NCI-H2081 (cell line): Measurements from ENCODE around the gene FAM107B.

Experiments
- DNase-seq, 2 experiments: peaks; one replicate each; lab custom pipeline; 2025; lab: John Stamatoyannopoulos, UW

The FAM107B gene

GRCh38 chr10:14580671-14581332, 193.9 kb downstream of the FAM107B start:
- DNase-seq = no peak

GRCh38 chr10:14579405-14579804, 195.3 kb downstream of the FAM107B start:
- no peak for DNase-seq

- peak; percentile 9 to 59 for DNase-seq
Measured at GRCh38 chr10:14578060-14578952, 196.4 kb downstream of the FAM107B start.

- no peak for DNase-seq
Measured at GRCh38 chr10:14574885-14575284, 199.8 kb downstream of the FAM107B start.

GRCh38 chr10:14574291-14574690, 200.4 kb downstream of the FAM107B start:
- no peak for DNase-seq

- DNase-seq = no peak
Measured at GRCh38 chr10:14573666-14574261, 200.9 kb downstream of the FAM107B start.

- no peak for DNase-seq
Measured at GRCh38 chr10:14572811-14573210, 201.9 kb downstream of the FAM107B start.

GRCh38 chr10:14571866-14572507, 202.7 kb downstream of the FAM107B start:
- DNase-seq = no peak

GRCh38 chr10:14570800-14571199, 203.9 kb downstream of the FAM107B start:
- no peak for DNase-seq

GRCh38 chr10:14569274-14570060, 205.2 kb downstream of the FAM107B start:
- no peak for DNase-seq

- DNase-seq = no peak
Measured at GRCh38 chr10:14567421-14567820, 207.3 kb downstream of the FAM107B start.

GRCh38 chr10:14566498-14566897, 208.2 kb downstream of the FAM107B start:
- no peak for DNase-seq

- DNase-seq = no peak
Measured at GRCh38 chr10:14565199-14565598, 209.5 kb downstream of the FAM107B start.

GRCh38 chr10:14564268-14564744, 210.4 kb downstream of the FAM107B start:
- DNase-seq = no peak

GRCh38 chr10:14563359-14563940, 211.2 kb downstream of the FAM107B start:
- no peak for DNase-seq

- no peak for DNase-seq
Measured at GRCh38 chr10:14563076-14563336, 211.7 kb downstream of the FAM107B start.

- no peak for DNase-seq
Measured at GRCh38 chr10:14562218-14563075, 212.2 kb downstream of the FAM107B start.

GRCh38 chr10:14560791-14561765, 213.6 kb downstream of the FAM107B start:
- no peak for DNase-seq

- DNase-seq = no peak
Measured at GRCh38 chr10:14560274-14560673, 214.4 kb downstream of the FAM107B start.
